HFF-Myc (cell line): Measurements from ENCODE around the gene ZSCAN5A.
"Not testable (repeated sequence)": the region's sequence is repeated elsewhere in the genome, so short reads cannot be mapped to it uniquely, and the experiment has no call there.

Experiments
- DNase-seq: peaks from one replicate; pipeline ENCODE4 v3.0.0-alpha.2; 2011; ENCODE audit warnings: low read depth; ENCODE audit errors: extremely low read depth
- H3K4me3 ChIP-seq: replicated peaks from 2 replicates; pipeline ENCODE4 v1.5.1; 2011; ENCODE audit warnings: low read depth, mild to moderate bottlenecking, control low read depth, low read length
- TF ChIP-seq, protein P1 (sequence below): IDR thresholded peaks from 2 replicates; pipeline ENCODE4 v1.5.1; 2012; ENCODE audit warnings: mild to moderate bottlenecking, low read depth, low read length, control low read depth; ENCODE audit errors: missing control alignments

ZSCAN5A gene

DNA sequence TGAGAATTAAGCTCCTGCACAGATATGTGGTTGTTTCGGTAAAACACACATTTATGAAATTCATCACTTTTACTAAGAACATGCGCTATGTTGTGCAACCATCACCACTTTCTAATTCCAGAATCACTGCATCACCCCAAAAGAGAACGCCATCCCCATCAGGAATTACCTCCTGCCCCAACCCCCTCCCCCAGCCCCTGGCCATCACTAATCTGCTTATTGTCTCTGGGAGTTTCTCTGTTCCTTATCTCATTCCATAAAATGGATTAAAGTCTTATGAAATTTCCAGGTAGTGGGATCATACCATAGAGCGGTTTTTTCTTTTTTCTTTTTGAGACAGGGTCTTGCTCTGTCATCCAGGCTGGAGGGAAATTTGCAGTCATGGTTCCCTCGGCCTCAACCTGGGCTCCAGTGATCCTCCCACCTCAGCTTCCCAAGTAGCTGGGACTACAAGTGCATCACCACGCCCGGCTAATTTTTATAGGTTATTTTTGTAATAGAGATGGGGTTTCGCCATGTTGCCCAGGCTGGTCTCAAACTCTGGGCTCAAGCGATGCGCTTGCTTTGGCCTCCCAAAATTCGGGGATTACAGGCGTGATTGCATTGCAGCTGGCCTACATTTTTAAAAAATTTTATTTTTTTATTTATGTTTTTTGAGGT lies 120.5 kb downstream of the ZSCAN5A start:
- H3K4me3 ChIP-seq: no peak overlapping the region
- TF ChIP-seq, protein P1, sequence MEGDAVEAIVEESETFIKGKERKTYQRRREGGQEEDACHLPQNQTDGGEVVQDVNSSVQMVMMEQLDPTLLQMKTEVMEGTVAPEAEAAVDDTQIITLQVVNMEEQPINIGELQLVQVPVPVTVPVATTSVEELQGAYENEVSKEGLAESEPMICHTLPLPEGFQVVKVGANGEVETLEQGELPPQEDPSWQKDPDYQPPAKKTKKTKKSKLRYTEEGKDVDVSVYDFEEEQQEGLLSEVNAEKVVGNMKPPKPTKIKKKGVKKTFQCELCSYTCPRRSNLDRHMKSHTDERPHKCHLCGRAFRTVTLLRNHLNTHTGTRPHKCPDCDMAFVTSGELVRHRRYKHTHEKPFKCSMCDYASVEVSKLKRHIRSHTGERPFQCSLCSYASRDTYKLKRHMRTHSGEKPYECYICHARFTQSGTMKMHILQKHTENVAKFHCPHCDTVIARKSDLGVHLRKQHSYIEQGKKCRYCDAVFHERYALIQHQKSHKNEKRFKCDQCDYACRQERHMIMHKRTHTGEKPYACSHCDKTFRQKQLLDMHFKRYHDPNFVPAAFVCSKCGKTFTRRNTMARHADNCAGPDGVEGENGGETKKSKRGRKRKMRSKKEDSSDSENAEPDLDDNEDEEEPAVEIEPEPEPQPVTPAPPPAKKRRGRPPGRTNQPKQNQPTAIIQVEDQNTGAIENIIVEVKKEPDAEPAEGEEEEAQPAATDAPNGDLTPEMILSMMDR: no peak
- DNase-seq: no peak

GRCh38 chr19:56191711-56192110 lies 122.9 kb downstream of the ZSCAN5A start:
- DNase-seq: no peak
- TF ChIP-seq, protein P1: no peak
- no peak overlapping the region for H3K4me3 ChIP-seq

DNA sequence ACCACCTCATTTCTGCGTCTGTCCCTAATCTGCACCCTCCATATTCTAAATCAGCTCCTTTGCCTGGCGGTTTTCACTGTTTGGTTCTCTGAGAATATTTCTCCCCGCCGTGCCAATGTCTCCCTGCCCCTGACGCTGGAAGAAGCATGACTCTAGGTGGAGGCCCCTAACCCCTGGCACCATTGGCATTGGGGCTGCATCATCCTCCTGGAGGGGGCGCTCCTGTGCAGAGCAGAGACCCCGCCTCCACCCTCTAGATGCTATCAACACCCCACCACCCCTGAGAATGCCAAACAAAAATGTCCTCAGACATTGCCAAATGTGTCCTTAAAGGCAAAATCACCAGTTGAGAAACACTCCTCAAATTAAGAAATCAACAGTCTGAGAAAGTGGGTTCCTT lies 123.5 kb downstream of the ZSCAN5A start:
- TF ChIP-seq, protein P1: no peak
- no peak for DNase-seq
- H3K4me3 ChIP-seq: no peak overlapping the region

- no peak for DNase-seq
- TF ChIP-seq, protein P1: no peak
- no peak overlapping the region for H3K4me3 ChIP-seq
Measured at GRCh38 chr19:56189785-56190184, 124.9 kb downstream of the ZSCAN5A start.

- no peak for DNase-seq
- no peak overlapping the region for H3K4me3 ChIP-seq
- TF ChIP-seq, protein P1: no peak
Measured at GRCh38 chr19:56177564-56178243, 136.9 kb downstream of the ZSCAN5A start.

DNA sequence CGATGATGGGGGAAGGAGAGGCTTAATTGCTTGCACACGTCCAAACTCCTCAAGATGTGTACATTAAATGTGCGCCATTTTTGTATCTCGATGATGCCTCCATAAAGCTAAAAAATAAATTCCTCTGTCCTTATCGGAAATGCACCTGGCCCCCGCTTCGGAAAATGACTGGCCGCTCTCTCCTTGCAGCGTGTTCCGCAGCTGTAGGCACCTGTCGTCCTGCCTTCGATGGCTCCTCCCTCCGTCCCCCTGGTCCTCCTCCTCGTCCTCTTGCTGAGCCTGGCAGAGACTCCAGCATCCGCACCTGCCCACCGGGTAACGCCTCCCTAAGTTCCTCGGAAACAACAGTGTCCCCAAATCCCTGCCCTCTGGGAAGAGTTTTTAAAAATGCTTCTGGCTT lies 137.8 kb downstream of the ZSCAN5A start:
- TF ChIP-seq, protein P1: no peak
- no peak overlapping the region for H3K4me3 ChIP-seq
- no peak for DNase-seq

- not testable (repeated sequence) for H3K4me3 ChIP-seq, DNase-seq
Measured at GRCh38 chr19:56176310-56176709, 138.3 kb downstream of the ZSCAN5A start.

GRCh38 chr19:56175861-56176307 lies 138.8 kb downstream of the ZSCAN5A start, which contains the start of gene GALP:
Gene GALP (plus strand): TSS chr19:56176008. CDS start chr19:56177109, 1,101 bp downstream.
- H3K4me3 ChIP-seq, DNase-seq: not testable (repeated sequence)
